ENCODE results near the gene SFXN4.
A peak's percentile ranks its signal among the peaks of the same experiment; 100 is the strongest.
"Not testable (repeated sequence)": the region's sequence is repeated elsewhere in the genome, so short reads cannot be mapped to it uniquely, and the experiment has no call there.

The SFXN4 gene

DNA sequence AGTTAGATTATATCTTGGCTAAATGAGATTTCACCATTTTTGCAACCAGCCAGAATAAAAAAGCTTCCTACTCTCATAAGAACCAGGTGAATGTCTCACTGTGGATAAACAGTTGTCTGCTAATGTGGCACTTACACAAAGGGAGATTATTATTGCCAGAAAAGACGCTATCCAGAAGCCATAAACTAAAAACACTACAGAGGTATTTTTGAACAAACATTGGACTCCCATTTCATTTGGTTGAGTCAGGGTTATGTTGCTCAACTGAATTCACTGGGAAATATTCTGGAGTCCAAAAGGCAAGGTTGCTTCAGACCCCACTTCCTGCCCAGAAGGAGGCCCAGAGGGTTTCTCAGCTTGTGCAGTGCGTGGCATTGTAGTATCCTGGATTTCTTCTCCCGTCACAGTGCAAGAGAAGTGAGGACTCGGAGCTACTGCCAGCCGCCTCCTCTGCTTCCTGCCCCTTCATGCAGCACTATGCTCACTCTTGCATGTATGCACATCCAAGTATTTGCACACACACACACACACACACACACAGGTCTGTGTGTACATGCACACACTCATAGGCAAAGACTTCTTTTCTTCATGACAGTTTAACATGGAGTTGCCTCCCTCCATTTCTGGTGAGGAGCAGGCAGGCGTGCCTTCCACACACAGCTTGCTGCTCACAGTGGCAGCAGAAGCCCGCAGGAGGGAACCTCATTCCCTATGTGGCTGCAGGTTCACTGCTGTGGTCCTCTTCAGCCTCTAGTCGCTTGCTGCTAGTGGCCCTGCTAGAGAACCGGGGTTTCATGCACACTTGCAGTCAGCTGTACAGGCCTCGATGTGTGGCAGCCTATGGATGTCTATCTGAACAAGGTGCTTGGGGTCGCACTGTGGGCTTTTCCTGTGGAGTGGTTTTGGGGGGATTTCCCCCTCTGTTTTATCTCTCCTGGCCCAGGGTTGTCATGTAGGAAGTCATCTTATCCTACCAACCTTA, 51.5 kb downstream of the SFXN4 start:
- no peaks in the 10 kb centered on the region for H3K4me1 ChIP-seq (ENCODE audit: control insufficient read depth in 1 of 2, insufficient read depth in 2 of 2, low read length in 2 of 2)
- H3K9me3 ChIP-seq (ENCODE audit: control insufficient read depth in 1 of 2, low read length in 2 of 2) = no peaks in the 10 kb centered on the region
- no peak overlapping the region for H3K9ac ChIP-seq (ENCODE audit: low read depth in 1 of 2, low read length in 2 of 2)
- H3K27ac ChIP-seq (ENCODE audit: low read depth, low read length) = no peak overlapping the region
- H3K36me3 ChIP-seq (ENCODE audit: control insufficient read depth in 1 of 2, insufficient read depth in 2 of 2, low read length in 2 of 2) = peaks cover 4 to 31% of the 10 kb centered on the region in 2 donors
- no peak overlapping the region for H3K4me3 ChIP-seq (ENCODE audit: low read depth in 1 of 2, low read length in 2 of 2)
- H3K27me3 ChIP-seq (ENCODE audit: control insufficient read depth in 1 of 2, insufficient read depth in 2 of 2, low read length in 2 of 2) = no peaks in the 10 kb centered on the region

DNA sequence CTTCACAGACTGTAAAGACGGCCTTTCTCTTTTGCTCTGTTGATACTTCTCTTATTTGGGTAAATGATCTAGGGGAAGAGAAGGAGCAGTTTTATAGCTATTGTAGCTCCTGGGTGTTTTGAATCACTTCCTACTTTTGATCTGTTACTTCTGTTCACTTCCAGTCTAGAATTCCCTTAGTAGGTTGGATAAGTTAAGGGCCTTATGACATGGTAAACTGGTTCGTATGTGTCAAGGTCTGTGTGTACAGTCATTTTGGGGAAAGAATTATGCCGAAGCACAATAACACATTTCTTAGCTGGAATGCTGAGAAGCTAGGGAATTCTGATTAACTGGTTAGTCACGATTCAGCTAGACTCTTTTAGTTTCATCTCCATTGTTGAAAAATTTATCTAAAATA, 53.5 kb downstream of the SFXN4 start:
- H3K9ac ChIP-seq (ENCODE audit: low read depth in 1 of 2, low read length in 2 of 2) = no peak overlapping the region
- no peaks in the 10 kb centered on the region for H3K4me1 ChIP-seq (ENCODE audit: control insufficient read depth in 1 of 2, insufficient read depth in 2 of 2, low read length in 2 of 2)
- H3K9me3 ChIP-seq (ENCODE audit: control insufficient read depth in 1 of 2, low read length in 2 of 2) = no peaks in the 10 kb centered on the region
- H3K27me3 ChIP-seq (ENCODE audit: control insufficient read depth in 1 of 2, insufficient read depth in 2 of 2, low read length in 2 of 2) = no peaks in the 10 kb centered on the region
- peaks cover 4 to 32% of the 10 kb centered on the region in 2 donors for H3K36me3 ChIP-seq (ENCODE audit: control insufficient read depth in 1 of 2, insufficient read depth in 2 of 2, low read length in 2 of 2)
- no peak overlapping the region for H3K4me3 ChIP-seq (ENCODE audit: low read depth in 1 of 2, low read length in 2 of 2)
- H3K27ac ChIP-seq (ENCODE audit: low read depth, low read length) = no peak overlapping the region

DNA sequence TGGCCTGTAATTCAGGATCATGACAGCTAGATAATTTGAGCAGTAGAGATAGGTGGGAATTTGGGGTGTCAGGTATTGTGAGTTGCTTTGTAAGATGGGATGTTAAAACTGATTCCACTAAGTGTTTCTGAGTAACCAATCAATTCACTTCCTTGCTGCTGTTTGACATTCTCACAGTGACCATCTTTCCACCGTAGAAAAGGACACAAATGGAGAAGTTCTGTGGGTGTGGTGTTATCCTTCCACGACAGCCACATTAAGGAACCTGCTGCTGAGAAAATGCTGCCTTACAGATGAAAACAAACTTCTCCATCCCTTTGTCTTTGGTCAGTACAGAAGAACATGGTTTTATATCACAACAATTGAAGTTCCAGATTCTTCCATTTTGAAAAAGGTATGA, 57.7 kb downstream of the SFXN4 start:
- H3K9me3 ChIP-seq (ENCODE audit: control insufficient read depth in 1 of 2, low read length in 2 of 2); H3K4me1 ChIP-seq (ENCODE audit: control insufficient read depth in 1 of 2, insufficient read depth in 2 of 2, low read length in 2 of 2); H3K9ac ChIP-seq (ENCODE audit: low read depth in 1 of 2, low read length in 2 of 2); H3K27me3 ChIP-seq (ENCODE audit: control insufficient read depth in 1 of 2, insufficient read depth in 2 of 2, low read length in 2 of 2); H3K4me3 ChIP-seq (ENCODE audit: low read depth in 1 of 2, low read length in 2 of 2); H3K27ac ChIP-seq (ENCODE audit: low read depth, low read length): not testable (repeated sequence)
- H3K36me3 ChIP-seq (ENCODE audit: control insufficient read depth in 1 of 2, insufficient read depth in 2 of 2, low read length in 2 of 2) = peaks cover 4 to 16% of the 10 kb centered on the region in 2 donors

DNA sequence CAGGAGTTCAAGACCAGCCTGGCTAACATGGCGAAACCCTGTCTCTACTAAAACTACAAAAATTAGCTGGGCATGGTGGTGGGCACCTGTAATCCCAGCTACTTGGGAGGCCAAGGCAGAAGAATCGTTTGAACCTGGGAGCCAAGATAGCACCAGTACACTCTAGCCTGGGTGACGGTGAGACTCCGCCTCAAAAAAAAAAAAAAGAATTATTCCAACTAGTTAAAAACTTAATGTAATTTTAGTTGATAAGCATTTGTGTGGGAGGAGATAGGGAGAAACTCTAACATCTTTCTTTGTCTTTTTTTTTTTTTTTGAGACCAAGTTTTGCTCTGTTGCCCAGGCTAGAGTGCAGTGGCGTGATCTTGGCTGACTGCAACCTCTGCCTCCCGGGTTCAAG, 58.4 kb downstream of the SFXN4 start:
- not testable (repeated sequence) for H3K9me3 ChIP-seq (ENCODE audit: control insufficient read depth in 1 of 2, low read length in 2 of 2); H3K4me1 ChIP-seq (ENCODE audit: control insufficient read depth in 1 of 2, insufficient read depth in 2 of 2, low read length in 2 of 2); H3K9ac ChIP-seq (ENCODE audit: low read depth in 1 of 2, low read length in 2 of 2); H3K4me3 ChIP-seq (ENCODE audit: low read depth in 1 of 2, low read length in 2 of 2); H3K27ac ChIP-seq (ENCODE audit: low read depth, low read length); H3K27me3 ChIP-seq (ENCODE audit: control insufficient read depth in 1 of 2, insufficient read depth in 2 of 2, low read length in 2 of 2)
- peaks cover 2 to 14% of the 10 kb centered on the region in 2 donors for H3K36me3 ChIP-seq (ENCODE audit: control insufficient read depth in 1 of 2, insufficient read depth in 2 of 2, low read length in 2 of 2)

DNA sequence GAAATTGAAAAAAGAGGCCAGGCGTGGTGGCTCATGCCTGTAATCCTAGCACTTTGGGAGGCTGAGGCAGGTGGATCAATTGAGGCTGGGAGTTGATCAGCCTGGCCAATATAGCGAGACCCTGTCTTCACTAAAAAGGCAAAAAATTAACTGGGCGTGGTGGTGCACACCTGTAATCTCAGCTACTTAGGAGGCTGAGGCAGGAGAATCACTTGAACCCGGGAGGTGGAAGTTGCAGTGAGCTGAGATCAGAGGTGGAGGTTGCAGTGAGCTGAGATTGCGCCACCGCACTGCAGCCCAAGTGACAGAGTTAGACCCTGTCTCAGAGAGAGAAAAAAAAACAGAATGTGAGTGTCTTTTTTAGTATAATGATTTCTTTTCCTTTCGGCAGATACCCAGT, 59.6 kb downstream of the SFXN4 start:
- H3K4me1 ChIP-seq (ENCODE audit: control insufficient read depth in 1 of 2, insufficient read depth in 2 of 2, low read length in 2 of 2) = peaks cover 11% of the 10 kb centered on the region in 2 donors
- H3K4me3 ChIP-seq (ENCODE audit: low read depth in 1 of 2, low read length in 2 of 2); H3K9ac ChIP-seq (ENCODE audit: low read depth in 1 of 2, low read length in 2 of 2); H3K27ac ChIP-seq (ENCODE audit: low read depth, low read length); H3K9me3 ChIP-seq (ENCODE audit: control insufficient read depth in 1 of 2, low read length in 2 of 2); H3K27me3 ChIP-seq (ENCODE audit: control insufficient read depth in 1 of 2, insufficient read depth in 2 of 2, low read length in 2 of 2); H3K36me3 ChIP-seq (ENCODE audit: control insufficient read depth in 1 of 2, insufficient read depth in 2 of 2, low read length in 2 of 2): not testable (repeated sequence)

DNA sequence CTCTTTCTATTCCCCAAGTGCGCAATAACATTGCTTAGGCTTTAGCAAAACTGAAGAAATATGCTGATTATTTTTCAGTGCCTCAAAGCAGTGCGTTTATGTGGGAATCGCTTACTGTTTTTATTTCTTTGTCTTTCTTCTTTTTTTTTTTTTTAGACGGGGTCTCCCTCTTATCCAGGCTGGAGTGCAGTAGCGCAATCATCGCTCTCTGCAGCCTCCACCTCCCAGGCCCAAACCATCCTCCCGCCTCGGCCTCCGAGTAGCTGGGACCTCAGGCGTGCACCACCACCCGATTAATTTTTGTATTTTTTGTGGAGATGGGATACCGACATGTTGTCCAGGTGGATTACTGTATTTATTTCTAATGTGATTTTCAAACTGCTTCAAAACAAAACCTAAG, 60.4 kb downstream of the SFXN4 start:
- Histone ChIP-seq H3K9ac (ENCODE audit: low read depth in 1 of 2, low read length in 2 of 2) (peak overlapping the region in 1 of 2 donors; percentile 65), H3K4me1 (ENCODE audit: control insufficient read depth in 1 of 2, insufficient read depth in 2 of 2, low read length in 2 of 2) (peaks cover 18 to 19% of the 10 kb centered on the region in 2 donors), H3K27ac (ENCODE audit: low read depth, low read length) (no peak overlapping the region), H3K27me3 (ENCODE audit: control insufficient read depth in 1 of 2, insufficient read depth in 2 of 2, low read length in 2 of 2) (no peaks in the 10 kb centered on the region), H3K9me3 (ENCODE audit: control insufficient read depth in 1 of 2, low read length in 2 of 2) (no peaks in the 10 kb centered on the region), H3K4me3 (ENCODE audit: low read depth in 1 of 2, low read length in 2 of 2) (peak overlapping the region; percentile 80 to 81), H3K36me3 (ENCODE audit: control insufficient read depth in 1 of 2, insufficient read depth in 2 of 2, low read length in 2 of 2) (peaks cover 0 to 6% of the 10 kb centered on the region in 2 donors)

DNA sequence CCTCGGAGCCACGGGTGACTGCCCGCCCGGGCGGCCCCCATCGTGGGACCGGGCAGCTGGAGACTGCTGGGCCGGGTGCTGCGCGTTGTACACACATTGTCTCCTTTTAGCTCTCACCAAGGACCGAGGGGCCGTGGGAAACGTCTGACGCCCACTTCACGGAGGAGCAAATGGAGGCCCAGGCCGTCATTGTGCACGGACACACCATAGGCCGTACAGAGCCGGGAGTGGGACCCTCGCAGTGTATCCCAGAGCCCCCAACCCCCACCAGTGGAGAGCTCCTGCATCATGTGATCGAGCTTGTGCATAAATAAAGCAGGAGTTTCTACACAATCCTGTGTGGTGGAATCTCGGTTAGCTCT, 60.9 kb downstream of the SFXN4 start:
- Histone ChIP-seq H3K4me3 (ENCODE audit: low read depth in 1 of 2, low read length in 2 of 2) (peak overlapping the region; percentile 80 to 81), H3K27ac (ENCODE audit: low read depth, low read length) (peak overlapping the region; percentile 32), H3K9ac (ENCODE audit: low read depth in 1 of 2, low read length in 2 of 2) (peak overlapping the region; percentile 65 to 74), H3K27me3 (ENCODE audit: control insufficient read depth in 1 of 2, insufficient read depth in 2 of 2, low read length in 2 of 2) (no peaks in the 10 kb centered on the region), H3K4me1 (ENCODE audit: control insufficient read depth in 1 of 2, insufficient read depth in 2 of 2, low read length in 2 of 2) (peaks cover 19% of the 10 kb centered on the region in 2 donors), H3K9me3 (ENCODE audit: control insufficient read depth in 1 of 2, low read length in 2 of 2) (no peaks in the 10 kb centered on the region), H3K36me3 (ENCODE audit: control insufficient read depth in 1 of 2, insufficient read depth in 2 of 2, low read length in 2 of 2) (peaks cover 0 to 6% of the 10 kb centered on the region in 2 donors)

DNA sequence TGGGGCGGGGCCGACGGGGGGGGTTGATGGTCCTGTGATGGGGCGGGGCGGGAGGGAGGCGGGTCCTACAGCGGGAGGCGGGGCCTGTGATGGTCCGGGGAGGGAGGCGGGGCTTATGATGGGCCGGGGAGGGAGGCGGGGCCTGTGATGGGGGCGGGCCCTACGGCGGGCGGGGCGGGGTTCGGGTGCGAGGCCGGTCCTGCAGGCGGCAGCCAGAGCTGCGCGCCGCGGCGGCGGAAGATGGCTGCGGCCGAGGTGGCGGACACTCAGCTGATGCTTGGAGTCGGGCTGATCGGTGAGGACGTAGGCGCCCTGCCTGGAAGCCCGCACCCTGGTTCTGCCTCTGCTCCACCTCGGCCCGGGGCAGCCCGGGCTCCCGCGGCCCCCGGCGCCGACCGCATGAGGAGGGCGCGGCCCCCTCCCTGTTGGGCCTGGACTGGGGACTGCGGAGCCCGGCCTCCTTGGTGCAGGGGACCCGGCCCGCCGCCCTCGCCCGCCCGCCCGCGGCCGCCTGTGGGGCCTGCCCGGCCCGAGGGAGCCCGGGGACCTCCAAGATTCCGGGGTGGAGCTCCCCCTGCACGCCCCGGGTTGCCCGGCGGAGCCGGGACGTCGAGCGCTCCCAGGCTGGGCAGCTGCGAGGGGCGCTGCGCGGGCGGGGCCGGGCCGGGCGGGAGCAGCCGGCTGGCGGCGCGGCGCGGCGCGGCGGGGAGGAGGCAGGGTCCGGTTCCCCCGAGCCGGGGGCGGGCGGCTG, 61.4 kb downstream of the SFXN4 start, which contains the start of gene DENND10:
Gene DENND10 (plus strand): TSS at position 211 of the 751 bp plus-strand sequence. CDS start 30 bp downstream, at position 241.
- Histone ChIP-seq H3K27ac (ENCODE audit: low read depth, low read length) (peak within 1 kb of the TSS; percentile 32), H3K9ac (ENCODE audit: low read depth in 1 of 2, low read length in 2 of 2) (peak within 1 kb of the TSS; percentile 65 to 74), H3K4me3 (ENCODE audit: low read depth in 1 of 2, low read length in 2 of 2) (peak within 1 kb of the TSS; percentile 80 to 81)

DNA sequence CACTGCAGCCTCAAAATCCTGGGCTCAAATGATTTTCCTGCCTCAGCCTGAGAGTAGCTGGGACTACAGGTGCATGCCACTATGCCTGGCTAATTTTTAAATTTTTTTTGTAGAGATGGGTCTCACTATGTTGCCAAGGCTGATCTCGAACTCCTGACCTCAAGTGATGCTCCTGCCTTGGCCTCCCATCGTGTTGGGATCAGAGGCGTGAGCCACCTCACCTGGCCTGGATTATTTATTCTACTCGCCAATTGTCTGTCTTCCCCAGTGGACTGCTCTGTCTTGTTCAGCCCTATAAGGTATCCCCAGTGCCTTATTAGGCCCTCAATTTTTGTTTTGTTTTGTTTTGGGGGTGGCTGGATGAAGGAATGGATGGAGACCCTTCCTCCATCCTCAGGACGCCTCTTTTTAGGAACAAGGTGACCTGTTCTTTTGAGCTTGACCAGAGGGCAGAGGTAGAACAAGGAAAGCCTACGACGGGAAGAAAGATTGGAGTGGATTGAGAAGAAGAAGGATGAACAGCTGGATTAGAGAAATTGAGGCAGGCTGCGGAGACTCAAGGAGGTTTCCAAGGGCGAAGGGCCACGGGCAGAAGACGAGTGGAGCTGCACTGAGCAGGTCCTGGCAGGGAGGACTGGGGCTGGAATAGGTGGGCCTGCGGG, 62.1 kb downstream of the SFXN4 start:
- Histone ChIP-seq H3K36me3 (ENCODE audit: control insufficient read depth in 1 of 2, insufficient read depth in 2 of 2, low read length in 2 of 2) (no peaks in the 10 kb centered on the region), H3K4me3 (ENCODE audit: low read depth in 1 of 2, low read length in 2 of 2) (no peak overlapping the region), H3K4me1 (ENCODE audit: control insufficient read depth in 1 of 2, insufficient read depth in 2 of 2, low read length in 2 of 2) (peaks cover 19% of the 10 kb centered on the region in 2 donors), H3K9ac (ENCODE audit: low read depth in 1 of 2, low read length in 2 of 2) (no peak overlapping the region), H3K9me3 (ENCODE audit: control insufficient read depth in 1 of 2, low read length in 2 of 2) (no peaks in the 10 kb centered on the region), H3K27ac (ENCODE audit: low read depth, low read length) (no peak overlapping the region), H3K27me3 (ENCODE audit: control insufficient read depth in 1 of 2, insufficient read depth in 2 of 2, low read length in 2 of 2) (no peaks in the 10 kb centered on the region)

More for the DNA sequence above, 61.4 kb downstream of the SFXN4 start, which contains the start of gene DENND10:
- no peaks in the 10 kb centered on the region for H3K27me3 ChIP-seq (ENCODE audit: control insufficient read depth in 1 of 2, insufficient read depth in 2 of 2, low read length in 2 of 2)
- peaks cover 19% of the 10 kb centered on the region in 2 donors for H3K4me1 ChIP-seq (ENCODE audit: control insufficient read depth in 1 of 2, insufficient read depth in 2 of 2, low read length in 2 of 2)
- H3K36me3 ChIP-seq (ENCODE audit: control insufficient read depth in 1 of 2, insufficient read depth in 2 of 2, low read length in 2 of 2) = peaks cover 0 to 1% of the 10 kb centered on the region in 2 donors
- no peaks in the 10 kb centered on the region for H3K9me3 ChIP-seq (ENCODE audit: control insufficient read depth in 1 of 2, low read length in 2 of 2)
